NCI-H1417 treated with DMSO at 0.1 percent for 48 hours (cell line): ENCODE data around the gene AUTS2.
"Not testable (repeated sequence)": the region's sequence is repeated elsewhere in the genome, so short reads cannot be mapped to it uniquely, and the experiment has no call there.

Source experiments
- DNase-seq: peaks from one replicate; lab custom pipeline; 2025; lab: John Stamatoyannopoulos, UW

AUTS2 gene

DNA sequence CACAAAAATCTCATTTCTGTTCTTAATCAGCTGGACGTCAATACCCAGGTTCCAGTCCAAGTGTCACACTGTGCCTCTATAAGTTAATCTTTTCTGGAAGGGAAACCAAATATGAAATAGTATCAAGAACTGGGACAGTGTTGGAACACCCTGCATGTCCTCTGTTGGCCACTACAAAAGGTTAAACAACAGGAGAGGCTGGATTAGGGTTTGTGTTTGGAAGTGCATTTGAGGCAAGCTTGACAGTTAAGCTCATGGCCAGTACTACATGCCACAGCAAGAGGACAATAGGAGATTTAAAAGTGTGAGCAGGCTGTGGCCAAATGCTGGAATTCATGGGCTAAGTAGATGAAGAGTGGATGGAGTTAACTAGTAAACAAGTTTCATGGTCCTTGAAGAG is 751.5 kb downstream of the AUTS2 start:
- no peak for DNase-seq

- DNase-seq: no peak
Observed at GRCh38 chr7:70352088-70352487, 753.8 kb downstream of the AUTS2 start.

DNA sequence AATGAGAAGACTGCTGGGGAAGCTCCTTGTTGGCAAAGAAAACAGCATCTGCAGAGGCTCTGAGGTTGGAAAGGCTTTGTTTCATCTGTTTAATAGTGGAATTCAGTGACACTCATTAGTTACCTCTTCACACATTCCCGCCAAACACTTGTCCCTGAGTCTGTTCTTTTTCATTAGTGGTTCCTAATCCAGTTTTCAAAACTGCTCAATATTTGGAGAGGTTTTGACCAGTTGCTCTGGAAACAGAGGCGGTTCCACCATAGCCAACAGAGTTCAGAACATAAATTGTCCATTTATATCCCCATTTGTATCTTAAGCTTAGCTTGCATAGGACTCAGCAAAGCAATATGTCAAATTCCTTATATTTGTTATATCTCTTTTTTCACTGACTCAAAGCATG is 754.6 kb downstream of the AUTS2 start:
- DNase-seq: no peak

DNA sequence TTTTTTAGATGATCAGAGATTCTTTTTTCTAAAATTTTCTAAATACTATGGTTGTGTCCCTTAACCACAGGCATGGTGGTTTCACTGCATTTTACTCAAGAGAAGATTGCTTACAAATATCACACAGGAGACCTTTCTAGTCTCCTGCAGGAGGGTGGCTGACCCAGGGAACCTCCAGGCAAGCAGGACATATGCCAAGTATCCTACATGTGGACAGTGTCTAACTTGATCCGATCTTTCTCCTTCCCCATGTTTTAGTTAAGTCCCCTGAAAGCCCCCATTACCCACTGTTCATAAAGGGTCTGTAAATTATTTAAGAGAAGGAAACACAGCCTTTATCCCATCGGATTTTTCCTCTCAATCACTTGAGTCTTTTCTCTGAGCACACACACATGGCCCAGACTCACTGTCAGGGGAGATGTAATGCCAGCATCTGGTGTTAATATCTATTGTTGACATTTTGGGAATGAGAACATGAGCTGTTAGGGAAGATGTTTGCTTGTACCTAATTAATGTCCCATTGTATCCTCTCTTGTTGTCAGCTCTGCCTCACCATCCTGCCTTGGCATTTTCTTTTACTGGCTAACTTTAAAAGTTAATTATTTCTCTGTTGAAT is 755.2 kb downstream of the AUTS2 start:
- no peak for DNase-seq

GRCh38 chr7:70353946-70354335 is 755.7 kb downstream of the AUTS2 start:
- DNase-seq: no peak

DNA sequence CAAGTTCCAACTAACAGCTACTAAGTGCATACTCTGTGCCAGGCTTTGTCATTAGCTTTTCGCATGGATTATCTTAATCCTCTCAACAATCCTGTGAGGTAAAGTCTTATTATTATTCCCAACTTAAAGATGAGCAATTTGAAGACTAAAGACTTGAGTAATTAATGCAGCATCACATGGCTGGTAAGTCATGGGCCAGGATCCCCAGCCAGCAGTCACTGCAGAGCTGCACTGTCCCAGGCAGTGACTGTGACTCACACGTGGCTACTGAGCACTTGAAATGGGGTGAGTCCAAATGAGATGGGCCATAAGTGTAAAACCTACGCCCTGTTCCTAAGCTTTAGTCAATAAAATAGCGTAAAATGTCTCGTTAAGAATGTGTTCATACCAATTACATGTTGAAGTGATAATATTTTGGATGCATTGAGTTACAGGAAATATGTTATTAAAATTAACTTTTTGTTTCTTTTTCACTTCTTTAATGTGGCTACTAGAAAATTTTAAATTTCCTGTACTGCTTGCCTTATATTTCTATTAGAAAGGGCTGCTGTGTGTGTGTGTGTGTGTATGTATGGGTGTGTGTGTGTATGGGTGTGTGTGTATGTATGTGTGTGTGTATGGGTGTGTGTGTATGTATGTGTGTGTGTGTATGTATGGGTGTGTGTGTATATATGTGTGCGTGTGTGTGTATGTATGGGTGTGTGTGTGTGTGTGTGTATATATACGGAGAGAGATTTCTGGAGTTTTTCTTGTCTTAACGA is 756.3 kb downstream of the AUTS2 start:
- no peak for DNase-seq

GRCh38 chr7:70355198-70356020 is 757.1 kb downstream of the AUTS2 start:
- DNase-seq: no peak

DNA sequence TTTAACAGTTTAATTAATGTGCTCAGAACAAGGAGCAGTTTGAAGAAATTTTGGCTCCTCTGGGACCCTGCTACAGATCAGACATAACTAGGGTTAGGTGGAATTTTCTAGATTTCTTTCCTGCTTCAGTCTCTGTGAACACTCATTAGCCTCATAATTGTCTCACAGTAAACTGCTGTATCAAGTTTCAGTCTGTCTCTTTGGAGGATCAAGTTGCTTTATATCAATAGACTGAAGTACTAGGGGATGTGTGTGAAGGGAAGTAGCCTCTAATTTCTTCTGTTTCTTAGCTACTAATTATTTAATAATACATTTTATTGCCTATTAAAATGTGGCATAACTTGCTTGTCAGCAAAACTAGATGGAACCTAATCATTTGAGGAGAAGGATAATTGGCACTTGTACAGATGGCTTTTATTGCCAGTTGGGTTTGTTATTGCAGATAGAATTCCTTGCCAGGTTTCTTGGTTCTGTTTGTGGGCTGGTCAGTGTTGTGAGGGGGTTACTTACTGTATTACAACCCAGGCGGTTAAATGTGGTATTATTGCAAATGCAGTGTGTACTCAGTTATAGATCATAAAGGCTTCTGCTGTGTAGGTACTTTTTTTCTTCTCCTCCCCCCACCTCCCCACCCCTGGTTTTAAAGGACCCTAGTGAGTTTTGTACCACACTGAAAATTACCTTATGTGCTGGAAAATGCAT is 758.0 kb downstream of the AUTS2 start:
- DNase-seq: peak; percentile 93

DNA sequence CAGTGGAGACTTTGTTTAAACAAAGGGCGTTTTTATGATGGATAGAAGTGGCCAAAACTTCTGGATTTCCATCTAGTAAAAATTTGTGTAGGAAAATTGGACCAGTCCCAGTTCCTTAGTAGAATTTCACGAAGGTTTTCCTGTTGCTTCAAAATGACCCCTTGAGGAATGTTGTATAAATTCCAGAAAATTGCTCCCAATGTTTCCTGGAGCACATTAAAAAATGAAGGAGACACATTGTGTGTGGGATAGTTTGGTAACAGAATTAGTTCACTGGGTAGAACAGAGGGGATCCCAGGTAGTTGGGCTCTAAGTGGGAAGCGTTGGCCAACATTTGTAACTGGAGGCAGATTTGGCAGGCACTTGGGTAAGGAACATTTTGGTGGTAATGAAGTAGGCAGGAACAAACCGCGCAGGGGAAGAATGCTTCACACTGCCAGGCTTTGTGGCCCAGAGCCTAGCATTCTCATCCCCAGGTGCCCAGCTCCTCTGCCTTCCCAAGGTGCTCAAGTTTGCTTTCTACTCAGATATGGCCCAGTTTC is 758.6 kb downstream of the AUTS2 start:
- no peak for DNase-seq

DNA sequence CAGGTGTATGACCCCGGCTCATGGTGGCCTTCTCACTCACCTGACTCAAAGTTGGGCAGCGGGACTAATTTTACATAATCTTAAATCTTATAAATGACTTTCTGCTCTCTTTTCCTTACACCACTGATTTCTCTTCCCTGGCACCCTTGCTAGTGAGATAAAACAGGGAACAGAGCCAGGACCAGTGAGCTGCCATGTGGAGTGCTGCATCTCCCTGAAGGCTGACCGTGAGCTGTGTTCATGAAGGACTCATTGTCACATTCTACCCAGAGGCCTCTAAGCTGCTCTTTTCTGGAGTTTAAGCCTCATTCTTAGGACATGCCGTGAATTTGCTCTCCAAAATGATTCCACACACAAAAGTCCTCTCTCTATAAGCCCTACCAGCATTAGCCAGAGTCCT is 762.3 kb downstream of the AUTS2 start:
- no peak for DNase-seq

GRCh38 chr7:70361821-70362220 is 763.5 kb downstream of the AUTS2 start:
- DNase-seq: no peak

DNA sequence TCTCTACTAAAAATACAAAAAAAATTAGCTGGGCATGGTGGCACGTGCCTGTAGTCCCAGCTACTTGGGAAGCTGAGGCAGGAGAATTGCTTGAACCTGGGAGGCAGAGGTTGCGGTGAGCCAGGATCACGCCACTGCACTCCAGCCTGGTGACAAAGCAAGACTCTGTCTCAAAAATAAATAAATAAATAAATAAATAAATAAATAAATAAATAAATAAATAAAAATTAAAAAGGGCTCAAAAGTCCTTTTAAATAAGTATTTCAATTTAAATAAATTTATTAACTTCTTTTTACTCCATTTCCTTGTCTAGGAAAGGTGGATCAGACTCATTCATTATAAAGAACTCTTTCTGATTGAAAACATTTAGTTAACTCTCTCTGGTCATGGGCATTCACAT is 766.1 kb downstream of the AUTS2 start:
- DNase-seq: not testable (repeated sequence)

GRCh38 chr7:70371652-70372051 is 773.4 kb downstream of the AUTS2 start:
- no peak for DNase-seq

GRCh38 chr7:70372768-70373515 is 774.7 kb downstream of the AUTS2 start:
- no peak for DNase-seq

GRCh38 chr7:70374772-70375533 is 776.7 kb downstream of the AUTS2 start:
- no peak for DNase-seq

DNA sequence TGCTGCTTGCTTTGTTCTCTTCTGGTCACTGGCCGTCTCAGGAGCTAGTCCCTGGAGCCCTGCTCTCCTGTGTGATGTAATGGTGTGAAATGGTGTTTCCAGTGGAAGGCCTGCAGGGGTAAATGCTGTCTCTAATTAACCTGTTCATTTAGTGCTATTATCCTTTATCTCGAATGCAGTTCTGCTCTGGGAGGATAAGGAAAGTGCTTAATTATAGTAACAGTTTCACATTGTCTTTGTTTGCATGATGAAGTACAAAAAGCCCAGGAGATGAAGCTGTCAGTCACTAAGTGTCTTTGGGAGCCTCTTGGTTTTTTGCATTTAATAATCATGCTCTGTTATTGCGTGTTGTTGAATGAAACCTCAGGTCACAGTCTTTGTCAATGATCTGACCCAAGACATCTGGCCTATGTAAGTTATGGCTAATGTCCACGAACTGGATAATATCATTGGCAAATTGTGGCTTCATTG is 778.3 kb downstream of the AUTS2 start:
- DNase-seq: peak; percentile 98

- no peak for DNase-seq
Observed at GRCh38 chr7:70377957-70378356, 779.7 kb downstream of the AUTS2 start.

DNA sequence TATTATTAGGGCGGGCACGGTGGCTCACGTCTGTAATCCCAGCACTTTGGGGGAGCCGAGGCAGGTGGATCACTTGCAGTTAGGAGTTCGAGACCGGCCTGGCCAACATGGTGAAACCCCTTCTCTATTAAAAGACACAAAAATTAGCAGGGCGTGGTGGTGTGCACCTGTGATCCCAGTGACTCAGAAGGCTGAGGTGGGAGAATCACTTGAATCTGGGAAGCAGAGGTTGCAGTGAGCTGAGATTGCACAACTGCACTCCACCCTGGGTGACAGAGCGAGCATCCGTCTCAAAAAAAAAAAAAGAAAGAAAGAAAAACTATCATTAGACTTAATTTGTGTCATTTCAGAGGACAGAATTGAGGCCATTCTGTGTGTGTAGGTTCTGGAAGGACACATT is 780.9 kb downstream of the AUTS2 start:
- no peak for DNase-seq

- DNase-seq: no peak
Observed at GRCh38 chr7:70380421-70381015, 782.2 kb downstream of the AUTS2 start.
